Neutrophil (primary cell): Measurements from ENCODE around the gene NAGS.
"Not testable (repeated sequence)": the region's sequence is repeated elsewhere in the genome, so short reads cannot be mapped to it uniquely, and the experiment has no call there.

Experiments used
- H3K27ac ChIP-seq: fragments of 200-600 bp; sonication (generic); 2 replicates; pipeline ENCODE4 v1.5.1; 2016; ENCODE audit warnings: mild to moderate bottlenecking, moderate library complexity
- H3K27me3 ChIP-seq: fragments of 200-600 bp; sonication (generic); 2 replicates; pipeline ENCODE4 v1.6.0; 2016; ENCODE audit warnings: mild to moderate bottlenecking
- H3K36me3 ChIP-seq: fragments of 200-600 bp; sonication (generic); 2 replicates; pipeline ENCODE4 v1.5.1; 2017
- H3K4me1 ChIP-seq, 2 experiments: fragments of 200-600 bp in 1 of 2; sonication (generic) in 1 of 2; 1 replicate in 1 of 2; 2 replicates in 1 of 2; pipeline versions ENCODE4 v1.5.1 to v1.6.1; 2013 to 2016; ENCODE audit warnings: low read depth in 1 of 2, low read length in 1 of 2, mild to moderate bottlenecking in 1 of 2, moderate library complexity in 1 of 2; ENCODE audit not compliant: control insufficient read depth in 1 of 2, insufficient read depth in 1 of 2
- H3K4me3 ChIP-seq, 2 experiments: fragments of 200-600 bp in 1 of 2; sonication (generic) in 1 of 2; 1 replicate in 1 of 2; 2 replicates in 1 of 2; pipeline ENCODE4 v1.5.1; 2013 to 2016; ENCODE audit warnings: low read depth in 1 of 2, low read length in 1 of 2, mild to moderate bottlenecking in 1 of 2, moderate library complexity in 1 of 2
- H3K9me3 ChIP-seq: fragments of 200-600 bp; sonication (generic); 2 replicates; pipeline ENCODE4 v1.5.1; 2016
- TF ChIP-seq, protein P1 (sequence below): fragments of 200-600 bp; sonication (generic); IDR thresholded peaks from 2 replicates; pipeline ENCODE4 v1.5.1; 2016; ENCODE audit warnings: antibody characterized with exemption

The NAGS gene

DNA sequence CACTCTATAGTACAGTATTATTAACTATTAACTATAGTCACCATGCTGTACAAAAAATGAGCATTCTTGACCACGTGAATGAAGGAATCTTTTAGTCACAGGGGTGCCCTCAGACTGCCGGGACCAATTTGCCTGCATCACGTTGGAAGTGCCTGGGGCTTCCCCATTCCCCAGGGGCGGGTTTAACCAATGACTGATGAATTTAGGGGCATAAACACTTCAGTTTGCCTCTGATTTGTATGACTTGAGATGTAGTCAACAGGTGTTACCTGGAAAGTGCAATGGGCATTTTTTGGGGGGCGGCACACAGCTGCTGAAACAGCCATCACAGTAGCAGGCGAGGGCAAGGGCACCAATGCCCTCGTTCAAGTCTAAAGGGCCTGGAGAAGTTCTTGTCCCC lies 41.9 kb upstream of the NAGS start:
- no peaks in the 10 kb centered on the region for H3K36me3 ChIP-seq
- no peak overlapping the region for H3K27ac ChIP-seq
- H3K27me3 ChIP-seq: peaks cover 20% of the 10 kb centered on the region

GRCh38 chr17:43966276-43966675 lies 38.1 kb upstream of the NAGS start:
- H3K4me1 ChIP-seq: no peaks in the 10 kb centered on the region
- H3K27me3 ChIP-seq: peaks cover 15% of the 10 kb centered on the region
- no peaks in the 10 kb centered on the region for H3K36me3 ChIP-seq
- H3K9me3 ChIP-seq: no peaks in the 10 kb centered on the region
- no peak overlapping the region for H3K4me3 ChIP-seq
- H3K27ac ChIP-seq: no peak overlapping the region
- TF ChIP-seq, protein P1, sequence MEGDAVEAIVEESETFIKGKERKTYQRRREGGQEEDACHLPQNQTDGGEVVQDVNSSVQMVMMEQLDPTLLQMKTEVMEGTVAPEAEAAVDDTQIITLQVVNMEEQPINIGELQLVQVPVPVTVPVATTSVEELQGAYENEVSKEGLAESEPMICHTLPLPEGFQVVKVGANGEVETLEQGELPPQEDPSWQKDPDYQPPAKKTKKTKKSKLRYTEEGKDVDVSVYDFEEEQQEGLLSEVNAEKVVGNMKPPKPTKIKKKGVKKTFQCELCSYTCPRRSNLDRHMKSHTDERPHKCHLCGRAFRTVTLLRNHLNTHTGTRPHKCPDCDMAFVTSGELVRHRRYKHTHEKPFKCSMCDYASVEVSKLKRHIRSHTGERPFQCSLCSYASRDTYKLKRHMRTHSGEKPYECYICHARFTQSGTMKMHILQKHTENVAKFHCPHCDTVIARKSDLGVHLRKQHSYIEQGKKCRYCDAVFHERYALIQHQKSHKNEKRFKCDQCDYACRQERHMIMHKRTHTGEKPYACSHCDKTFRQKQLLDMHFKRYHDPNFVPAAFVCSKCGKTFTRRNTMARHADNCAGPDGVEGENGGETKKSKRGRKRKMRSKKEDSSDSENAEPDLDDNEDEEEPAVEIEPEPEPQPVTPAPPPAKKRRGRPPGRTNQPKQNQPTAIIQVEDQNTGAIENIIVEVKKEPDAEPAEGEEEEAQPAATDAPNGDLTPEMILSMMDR: no peak

More for the DNA sequence above, 41.9 kb upstream of the NAGS start:
- Histone ChIP-seq H3K9me3 (no peaks in the 10 kb centered on the region), H3K4me1 (no peaks in the 10 kb centered on the region), H3K4me3 (no peak overlapping the region)
- TF ChIP-seq, protein P1: no peak

GRCh38 chr17:43967251-43967875 lies 37.1 kb upstream of the NAGS start:
- no peaks in the 10 kb centered on the region for H3K4me1 ChIP-seq
- no peaks in the 10 kb centered on the region for H3K36me3 ChIP-seq
- H3K9me3 ChIP-seq: no peaks in the 10 kb centered on the region
- H3K27ac ChIP-seq: no peak overlapping the region
- TF ChIP-seq, protein P1: no peak
- no peak overlapping the region for H3K4me3 ChIP-seq
- peaks cover 6% of the 10 kb centered on the region for H3K27me3 ChIP-seq

GRCh38 chr17:43970366-43970765 lies 34.1 kb upstream of the NAGS start:
- no peaks in the 10 kb centered on the region for H3K9me3 ChIP-seq
- no peak overlapping the region for H3K27ac ChIP-seq
- no peaks in the 10 kb centered on the region for H3K4me1 ChIP-seq
- no peaks in the 10 kb centered on the region for H3K36me3 ChIP-seq
- H3K27me3 ChIP-seq: peaks cover 27% of the 10 kb centered on the region
- no peak overlapping the region for H3K4me3 ChIP-seq
- TF ChIP-seq, protein P1: no peak

DNA sequence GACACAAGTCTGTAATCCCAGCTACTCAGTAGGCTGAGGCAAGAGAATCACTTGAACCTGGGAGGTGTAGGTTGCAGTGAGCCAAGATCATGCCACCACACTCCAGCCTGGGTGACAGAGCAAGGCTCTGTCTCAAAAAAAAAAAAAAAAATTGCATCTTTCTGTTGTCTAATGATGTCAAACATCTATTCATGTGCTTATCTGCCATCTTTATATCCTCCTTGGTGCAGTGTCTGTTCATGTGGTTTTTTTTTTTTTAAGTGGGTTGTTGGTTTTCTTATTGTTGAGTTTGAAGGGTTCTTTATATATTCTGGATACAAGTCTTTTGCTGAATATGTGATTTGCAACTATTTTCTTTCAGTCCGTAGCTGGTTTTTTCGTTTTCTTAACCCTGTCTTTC lies 33.0 kb upstream of the NAGS start:
- H3K4me1 ChIP-seq, H3K27ac ChIP-seq, H3K36me3 ChIP-seq, H3K9me3 ChIP-seq, H3K4me3 ChIP-seq: not testable (repeated sequence)
- peaks cover 27% of the 10 kb centered on the region for H3K27me3 ChIP-seq

DNA sequence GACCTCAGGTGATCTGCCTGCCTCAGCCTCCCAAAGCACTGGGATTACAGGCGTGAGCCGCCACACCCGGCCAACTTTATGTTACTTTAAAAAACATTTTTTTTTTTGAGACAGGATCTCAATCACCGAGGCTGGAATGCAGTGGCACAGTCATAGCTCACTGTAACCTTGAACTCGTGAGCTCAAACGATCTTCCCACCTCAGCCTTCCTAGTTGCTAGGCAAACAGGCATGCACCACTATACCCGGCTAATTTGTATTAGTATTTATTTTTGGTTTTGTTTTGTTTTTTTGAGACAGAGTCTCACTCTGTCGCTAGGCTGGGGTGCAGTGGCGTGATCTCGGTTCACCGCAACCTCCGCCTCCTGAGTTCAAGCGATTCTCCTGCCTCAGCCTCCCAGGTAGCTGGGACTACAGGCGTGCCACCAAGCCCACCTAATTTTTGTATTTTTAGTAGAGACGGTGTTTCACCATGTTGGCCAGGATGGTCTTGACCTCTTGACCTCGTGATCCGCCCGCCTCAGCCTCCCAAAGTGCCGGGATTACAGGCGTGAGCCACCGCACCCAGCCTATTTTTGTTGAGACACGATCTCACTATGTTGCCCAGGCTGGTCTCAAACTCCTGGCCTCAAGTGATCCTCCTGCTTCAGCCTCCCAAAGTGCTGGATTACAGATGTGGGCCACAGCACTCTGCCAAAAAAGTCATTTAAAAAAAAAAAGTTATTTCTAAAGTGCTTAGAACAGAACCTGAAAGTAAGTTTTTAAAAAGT lies 31.8 kb upstream of the NAGS start:
- not testable (repeated sequence) for H3K9me3 ChIP-seq, H3K4me1 ChIP-seq, H3K36me3 ChIP-seq, H3K27ac ChIP-seq, H3K4me3 ChIP-seq
- peaks cover 34% of the 10 kb centered on the region for H3K27me3 ChIP-seq
